ENCODE results near the gene TSEN2.

TSEN2 gene

GRCh38 chr3:12579905-12580304, 95.6 kb downstream of the TSEN2 start:
- no peak overlapping the region for H3K4me3 ChIP-seq (ENCODE audit: low read depth, low read length)
- no peak for TF ChIP-seq CTCF (IDR thresholded peaks at IDR 0.05; ENCODE audit: low read depth, low read length)

DNA sequence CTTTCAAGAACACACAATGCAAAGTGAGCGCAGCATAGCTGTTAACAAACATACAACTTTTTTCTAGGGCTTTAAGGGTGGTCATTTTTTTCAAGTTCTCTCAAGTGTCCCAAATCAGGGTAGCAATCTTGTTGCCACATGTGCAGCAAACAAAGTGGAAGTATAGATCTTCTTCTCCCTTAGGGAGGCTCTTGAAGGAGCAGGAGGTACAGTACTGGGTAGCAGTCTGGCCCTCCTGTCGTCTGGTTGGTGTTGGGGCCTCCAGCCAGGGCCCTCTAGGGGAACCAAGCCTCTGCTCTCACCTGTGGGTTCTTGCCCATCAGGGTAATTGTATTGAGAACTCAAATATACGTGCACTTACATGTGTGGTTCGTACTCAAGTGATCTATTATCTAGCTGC, 98.5 kb downstream of the TSEN2 start:
- no peak for TF ChIP-seq CTCF (IDR thresholded peaks at IDR 0.05; ENCODE audit: low read depth, low read length)
- no peak overlapping the region for H3K4me3 ChIP-seq (ENCODE audit: low read depth, low read length)
